Skeletal muscle cell (primary cell): Measurements from ENCODE around the gene PABPN1L.

Experiments
- DNase-seq: peaks from one replicate; pipeline ENCODE4 v3.0.0-alpha.2; 2010; ENCODE audit warnings: low read depth
- H3K4me3 ChIP-seq: 2 replicates; pipeline ENCODE4 v1.5.1; 2011; ENCODE audit warnings: low read depth, mild to moderate bottlenecking, control low read depth, low read length, moderate library complexity

Gene PABPN1L

DNA sequence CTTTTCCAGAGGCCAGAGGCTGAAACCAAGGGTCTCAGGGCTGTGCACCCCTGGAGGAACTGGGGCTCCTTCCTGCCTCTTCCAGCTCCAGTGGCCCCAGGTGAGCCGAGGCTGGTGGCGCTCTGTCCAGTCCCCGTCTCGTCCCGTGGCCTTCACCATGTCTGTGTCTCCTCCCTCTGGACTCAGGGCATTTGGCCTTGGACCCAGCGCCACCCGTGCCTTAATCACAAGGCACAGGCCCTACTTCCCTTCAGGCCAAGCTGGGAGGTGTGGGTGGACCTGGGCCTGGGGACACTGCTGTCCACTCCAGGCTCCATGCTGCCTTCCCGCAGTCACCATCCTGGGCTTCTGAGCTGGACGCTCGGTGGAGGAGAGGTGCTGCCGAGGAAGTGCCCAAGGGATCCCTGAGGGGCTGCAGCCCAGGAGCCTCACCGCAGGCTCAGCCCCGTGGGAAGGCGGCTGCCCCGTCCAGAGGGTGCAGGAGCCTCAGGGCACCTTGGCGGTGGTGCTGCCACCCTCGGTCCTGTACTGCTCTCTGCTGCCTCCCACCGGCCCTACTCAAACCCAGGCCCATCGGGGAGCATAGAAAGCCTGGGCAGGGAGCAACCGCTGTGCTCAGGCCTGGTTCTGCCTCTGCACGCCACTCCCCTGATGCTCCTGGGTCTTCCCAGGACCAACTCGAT is 45.2 kb downstream of the PABPN1L start:
- H3K4me3 ChIP-seq: no peak overlapping the region
- DNase-seq: no peak

DNA sequence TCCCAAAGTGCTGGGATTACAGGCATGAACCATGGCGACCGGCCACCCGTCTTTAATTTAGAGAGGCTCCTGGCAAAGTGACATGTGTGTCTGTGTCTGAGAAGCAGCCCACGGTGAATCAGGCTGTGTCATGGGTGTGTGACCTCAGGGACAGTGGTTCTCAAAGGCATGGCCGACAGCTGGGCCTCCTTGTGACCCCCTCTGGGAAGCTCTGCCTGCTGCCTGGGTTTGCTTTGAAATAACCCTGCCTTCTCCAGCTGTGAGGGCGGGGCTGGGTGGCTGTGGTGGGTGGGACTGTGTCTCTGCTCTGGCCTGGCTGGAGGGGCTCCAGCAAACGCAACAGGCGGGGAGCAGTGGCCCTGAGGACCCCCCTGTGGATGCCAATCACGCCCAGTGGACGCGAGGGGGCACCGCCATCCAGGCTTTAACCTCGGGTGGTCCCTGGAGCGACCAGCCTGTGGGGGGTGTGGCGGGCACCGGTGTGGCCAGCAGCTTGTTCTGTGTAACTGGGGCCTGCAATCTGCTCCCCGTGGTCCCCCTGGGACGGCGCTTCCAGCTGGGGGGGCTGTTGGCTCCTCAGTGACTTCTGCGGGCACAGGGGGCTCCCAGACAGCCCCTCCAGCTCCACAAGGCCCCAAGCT is 46.0 kb downstream of the PABPN1L start:
- no peak overlapping the region for H3K4me3 ChIP-seq
- DNase-seq: no peak

DNA sequence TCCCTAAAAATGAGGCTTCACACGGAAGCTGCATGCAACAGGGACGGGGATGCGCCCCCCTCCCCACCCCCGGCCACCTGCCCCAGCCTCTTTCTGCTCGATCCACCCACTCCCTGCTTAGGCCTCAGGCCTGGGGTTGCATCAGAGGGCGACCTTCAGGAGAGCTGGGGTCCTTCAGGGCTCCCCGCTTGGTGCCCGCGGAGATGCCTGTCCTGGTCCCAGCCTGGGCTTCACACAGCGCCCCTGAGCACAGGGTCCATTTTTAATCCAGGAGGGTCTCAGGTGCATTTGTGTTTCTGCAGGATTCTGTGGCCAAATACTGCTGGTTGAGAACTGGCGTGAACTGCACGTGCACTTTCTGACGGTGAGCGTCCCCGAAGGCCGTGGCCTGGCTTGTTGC is 47.3 kb downstream of the PABPN1L start:
- H3K4me3 ChIP-seq: no peak overlapping the region
- DNase-seq: no peak

DNA sequence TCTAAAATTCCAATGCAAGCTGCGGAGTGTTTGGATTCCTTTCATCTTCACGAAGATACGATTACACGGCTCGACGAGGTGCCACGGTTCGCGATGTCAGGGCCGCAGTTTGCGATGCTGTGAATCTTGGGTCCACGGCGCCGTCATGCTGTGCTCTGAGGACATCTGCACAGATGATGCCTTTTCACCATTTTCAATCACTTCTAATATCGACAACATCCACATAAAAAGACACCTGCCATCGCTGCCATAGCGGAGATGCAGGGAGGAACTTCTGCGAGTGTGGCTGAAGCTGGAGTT is 47.9 kb downstream of the PABPN1L start:
- DNase-seq: no peak

DNA sequence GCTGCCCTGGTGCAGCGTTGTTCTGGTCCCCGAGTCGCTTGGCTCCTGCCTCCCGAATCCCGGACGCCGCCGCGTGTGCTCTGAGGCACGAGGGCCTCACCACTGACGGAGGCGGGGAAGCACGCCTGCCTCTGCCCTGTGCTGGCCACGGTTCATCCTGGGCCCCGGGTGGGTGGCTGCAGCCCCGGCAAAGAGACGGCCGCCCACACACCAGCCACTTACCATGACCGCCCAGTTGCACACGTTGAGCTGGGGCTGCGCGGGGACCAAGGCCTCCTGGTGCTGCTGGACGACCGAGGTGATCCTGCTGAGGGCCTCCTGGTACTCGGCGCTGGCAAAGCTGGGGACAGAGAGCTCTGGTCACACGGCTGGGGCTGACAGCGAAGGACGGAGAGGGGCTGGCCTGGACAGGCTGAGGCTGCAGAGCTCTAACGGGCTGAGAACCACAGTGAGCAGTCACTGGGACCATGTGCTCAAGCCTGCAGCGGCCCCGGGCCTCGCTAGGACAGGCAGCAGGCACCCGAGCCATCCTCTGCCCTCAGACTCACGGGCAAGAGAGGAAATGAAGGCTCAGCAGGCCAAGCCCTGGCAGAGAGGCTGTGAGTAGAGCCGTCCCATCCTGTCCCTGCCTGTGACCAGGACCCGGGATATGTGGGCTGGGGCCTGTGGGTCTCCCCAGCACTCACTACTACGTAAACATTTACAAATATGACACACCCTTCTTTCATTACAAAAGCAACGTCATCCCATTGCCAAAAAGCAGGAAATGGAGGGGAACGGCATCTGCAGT is 48.5 kb downstream of the PABPN1L start:
- DNase-seq: no peak
- no peak overlapping the region for H3K4me3 ChIP-seq

More for the DNA sequence above, 47.9 kb downstream of the PABPN1L start:
- H3K4me3 ChIP-seq: no peak overlapping the region

DNA sequence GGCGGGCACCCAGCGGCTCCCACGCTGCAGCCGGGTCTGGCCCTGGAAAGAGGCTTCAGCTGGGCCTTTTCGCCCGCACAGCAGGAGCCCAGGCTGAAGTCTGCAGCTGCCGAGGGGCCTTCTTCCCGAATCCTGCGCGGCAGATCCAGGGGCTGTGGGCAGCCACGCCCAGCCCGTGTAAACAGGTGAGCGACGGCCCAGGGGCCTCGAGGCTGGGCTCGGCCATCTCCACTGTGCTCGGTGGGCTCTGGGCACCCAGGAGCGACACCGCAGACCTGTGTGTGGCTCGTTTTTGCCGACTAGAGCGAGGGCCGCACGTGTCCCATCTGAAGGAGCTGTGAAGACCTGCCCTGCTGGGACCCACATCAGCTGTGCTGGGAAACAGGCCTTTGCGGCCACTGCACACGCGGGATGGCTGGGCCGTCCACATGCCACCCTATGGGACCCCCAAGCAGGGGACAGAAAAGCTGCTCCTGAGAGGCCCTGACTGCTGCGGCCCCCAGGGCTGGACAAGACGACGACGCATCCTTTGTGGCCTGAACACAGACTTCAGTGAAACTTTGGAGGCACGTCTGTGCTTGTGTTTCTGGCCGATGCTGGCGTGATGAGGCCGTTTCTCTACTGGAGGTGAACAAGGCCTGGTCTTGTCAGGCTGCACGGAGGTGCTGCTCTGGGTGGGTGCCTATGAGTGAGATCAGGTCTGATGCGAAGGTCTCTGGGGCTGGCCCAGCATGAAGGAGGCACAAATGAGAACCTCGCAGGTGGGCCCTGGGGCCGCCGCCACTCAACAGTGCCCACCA is 49.5 kb downstream of the PABPN1L start:
- H3K4me3 ChIP-seq: no peak overlapping the region

DNA sequence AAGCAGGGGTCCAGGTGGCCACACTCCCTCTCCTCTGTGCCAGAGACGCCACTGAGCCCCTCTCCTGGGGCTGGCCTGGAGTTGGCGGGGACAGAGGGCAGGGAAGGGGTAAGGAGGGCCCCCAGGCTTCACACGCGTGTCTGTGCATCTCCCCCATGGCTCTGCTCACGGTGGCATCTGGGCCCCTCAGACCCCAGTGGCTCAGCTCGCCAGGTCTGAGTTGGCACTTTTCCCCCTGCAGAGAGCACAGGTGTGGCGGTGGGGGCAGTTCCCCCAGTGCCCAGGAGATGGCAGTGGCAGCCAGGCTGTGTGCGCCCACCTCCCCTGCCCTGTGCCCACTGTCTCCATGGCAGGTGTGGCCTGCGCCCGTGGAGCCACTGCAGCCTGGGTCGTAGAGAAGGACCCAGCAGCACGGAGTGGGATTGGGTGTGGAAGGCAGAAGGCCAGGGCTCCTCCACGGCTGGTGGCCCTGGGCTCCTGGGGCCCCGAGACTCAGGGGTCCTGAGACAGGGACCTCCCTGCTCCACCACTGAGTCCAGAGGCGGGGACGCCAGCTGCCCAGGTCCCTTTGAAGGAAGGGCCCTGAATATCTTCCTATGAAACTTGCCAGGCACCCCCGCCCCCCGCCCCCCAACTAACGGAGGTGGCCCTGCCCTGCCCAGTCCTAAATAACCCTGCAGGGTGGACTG is 50.4 kb downstream of the PABPN1L start:
- no peak for DNase-seq

More for the DNA sequence above, 49.5 kb downstream of the PABPN1L start:
- no peak for DNase-seq

DNA sequence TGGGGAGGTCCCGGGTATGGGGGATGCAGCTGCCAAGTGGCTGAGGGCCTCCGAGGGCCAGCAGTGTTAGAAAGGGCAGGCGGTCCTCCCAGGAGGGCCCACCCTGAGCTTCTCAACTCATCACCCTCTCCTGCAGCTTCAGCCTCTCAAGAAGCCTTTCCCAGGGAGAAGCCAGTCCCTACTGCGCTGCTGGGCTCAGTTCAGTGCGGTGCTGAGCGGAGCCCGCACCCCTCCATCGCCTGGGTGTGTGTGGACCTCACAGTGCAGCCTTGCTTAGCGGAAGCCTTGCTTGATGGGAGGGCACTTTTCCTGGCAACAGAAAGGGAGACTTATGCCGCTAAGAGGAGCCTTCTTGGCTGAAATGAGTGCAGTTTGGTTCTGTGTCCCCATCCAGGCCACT is 51.2 kb downstream of the PABPN1L start:
- no peak overlapping the region for H3K4me3 ChIP-seq
- no peak for DNase-seq

More for the DNA sequence above, 50.4 kb downstream of the PABPN1L start:
- H3K4me3 ChIP-seq: no peak overlapping the region

DNA sequence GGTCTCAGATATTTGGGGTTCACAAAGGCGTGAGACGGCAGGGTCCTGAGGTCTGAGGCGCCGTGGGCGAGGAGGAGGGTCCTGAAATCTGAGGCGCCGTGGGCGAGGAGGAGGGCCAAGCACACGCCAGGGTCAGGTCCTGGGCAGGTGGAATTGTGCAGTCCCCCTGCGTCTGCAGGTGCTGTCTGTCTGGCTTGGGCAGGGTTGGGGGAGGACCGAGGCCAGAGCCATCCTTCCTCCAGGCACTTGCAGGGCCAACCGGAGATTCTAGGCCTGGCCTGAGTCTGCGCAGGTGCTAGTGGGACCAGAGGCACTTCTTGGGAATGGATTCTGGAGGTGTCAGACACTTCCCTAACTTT is 52.3 kb downstream of the PABPN1L start:
- DNase-seq: no peak
- H3K4me3 ChIP-seq: no peak overlapping the region
